Cardiac fibroblast (primary cell): ENCODE data around the gene BTBD18.
"Not testable (repeated sequence)": the region's sequence is repeated elsewhere in the genome, so short reads cannot be mapped to it uniquely, and the experiment has no call there.

ENCODE experiments used
- DNase-seq, 2 donors: peaks; one replicate each; pipeline versions ENCODE4 v3.0.0 to v3.0.0-alpha.2; 2010; ENCODE audit warnings: low read depth in 2 of 2
- H3K4me3 ChIP-seq, 2 donors: replicated peaks in 1 of 2; 1 replicate in 1 of 2; 2 replicates in 1 of 2; pipeline ENCODE4 v1.5.1; 2011; ENCODE audit warnings: low read depth in 2 of 2, low read length in 2 of 2, mild to moderate bottlenecking in 2 of 2, moderate library complexity in 1 of 2
- CTCF ChIP-seq: IDR thresholded peaks from one replicate; pipeline ENCODE4 v1.5.1; 2011; ENCODE audit warnings: low read depth, mild to moderate bottlenecking, low read length, inconsistent platforms

The BTBD18 gene

DNA sequence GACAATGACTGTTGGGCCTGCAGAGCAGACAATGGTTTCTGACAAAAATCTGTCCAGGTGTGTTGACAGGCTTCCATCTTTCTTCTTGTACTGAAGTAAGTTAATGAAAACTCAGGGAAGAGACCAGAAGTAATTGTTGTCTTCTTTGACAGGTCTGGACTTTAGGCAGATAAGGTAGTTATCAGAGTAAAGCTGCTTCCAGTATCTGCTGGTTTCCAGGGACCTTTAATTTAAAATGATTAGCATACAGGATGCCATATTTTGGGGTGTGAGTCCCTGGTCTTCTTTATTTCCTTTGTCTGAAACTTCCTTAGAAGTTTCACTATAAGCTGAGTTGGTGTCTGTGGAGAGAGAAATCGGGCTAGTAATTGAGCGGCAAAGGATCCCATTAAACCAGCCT is 37.8 kb downstream of the BTBD18 start:
- DNase-seq: no peak
- TF ChIP-seq CTCF: no peak
- H3K4me3 ChIP-seq: peak overlapping the region; percentile 95 to 98

DNA sequence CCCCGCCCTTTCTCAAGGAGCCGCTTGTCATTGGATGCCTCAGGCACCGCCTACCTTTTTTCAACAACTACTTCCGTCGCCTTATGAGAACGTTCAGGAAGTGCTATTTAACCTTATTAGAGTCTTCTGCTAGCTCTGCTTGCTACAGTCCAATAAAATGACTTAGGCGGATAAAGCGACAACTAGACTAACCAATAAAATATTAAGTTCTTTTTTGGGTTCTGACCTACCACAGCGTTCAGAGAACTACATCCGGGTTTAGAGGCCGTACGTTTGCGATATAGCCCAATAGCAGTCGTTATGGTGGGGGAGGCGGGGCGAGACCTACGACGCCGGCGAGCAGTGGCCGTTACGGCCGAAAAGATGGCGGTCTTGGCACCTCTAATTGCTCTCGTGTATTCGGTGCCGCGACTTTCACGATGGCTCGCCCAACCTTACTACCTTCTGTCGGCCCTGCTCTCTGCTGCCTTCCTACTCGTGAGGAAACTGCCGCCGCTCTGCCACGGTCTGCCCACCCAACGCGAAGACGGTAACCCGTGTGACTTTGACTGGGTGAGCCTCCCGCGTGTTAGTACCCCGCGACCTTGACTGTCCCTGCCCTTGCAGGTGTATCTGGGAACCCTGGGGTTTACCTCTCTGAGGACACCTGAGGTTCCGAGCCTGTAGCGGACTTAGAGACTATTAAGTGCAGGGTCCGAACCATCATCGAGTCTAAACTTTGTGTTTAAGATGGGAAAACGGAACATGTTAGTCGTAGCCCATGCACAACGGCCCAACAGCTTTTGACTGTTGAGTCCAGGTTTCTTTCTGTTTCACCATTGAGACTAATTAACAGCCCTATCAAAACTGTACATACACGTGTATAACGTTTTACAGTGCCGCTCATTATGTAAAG is 39.1 kb downstream of the BTBD18 start, which contains the start of gene TMX2:
TSS of gene TMX2 (plus strand) at position 338 of the 895 bp plus-strand sequence. CDS start at position 364, 26 bp downstream.
- peak within 1 kb of the TSS; percentile 95 to 98 for H3K4me3 ChIP-seq
- no peak for TF ChIP-seq CTCF

GRCh38 chr11:57711414-57712255 is 40.0 kb downstream of the BTBD18 start, which contains the start of gene MED19:
Gene MED19 (minus strand): TSS chr11:57712215. CDS start chr11:57712179, 36 bp downstream.
- H3K4me3 ChIP-seq: peak within 1 kb of the TSS; percentile 95 to 98
- peak; percentile 74 to 77 for DNase-seq
- TF ChIP-seq CTCF: no peak

More for the DNA sequence above, 39.1 kb downstream of the BTBD18 start, which contains the start of gene TMX2:
- peak; percentile 99 to 100 for DNase-seq

- no peak overlapping the region for H3K4me3 ChIP-seq
- no peak for TF ChIP-seq CTCF
- no peak for DNase-seq
These were observed 41.7 kb downstream of the BTBD18 start for GRCh38 chr11:57709802-57710367.

GRCh38 chr11:57705432-57705831 is 46.2 kb downstream of the BTBD18 start:
- not testable (repeated sequence) for DNase-seq, H3K4me3 ChIP-seq

DNA sequence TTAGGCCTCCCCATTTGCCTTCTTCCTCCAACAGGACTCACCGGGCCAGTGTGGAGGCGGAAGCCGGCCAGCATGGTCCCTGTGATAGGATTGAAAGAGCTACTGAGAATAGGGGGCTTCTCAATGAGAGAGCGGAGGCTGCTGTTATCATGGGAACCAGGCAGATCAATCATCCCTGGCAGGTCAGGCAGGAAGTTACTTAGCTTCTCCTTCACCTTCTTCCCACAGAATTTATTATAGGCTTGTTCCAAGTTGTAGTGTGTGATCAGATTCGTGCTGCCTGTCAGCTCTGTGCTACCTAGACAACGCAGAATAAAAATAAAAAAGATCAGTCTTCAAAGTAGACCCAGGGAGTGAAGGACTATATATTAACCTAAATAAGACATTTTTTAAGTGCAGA is 46.7 kb downstream of the BTBD18 start:
- TF ChIP-seq CTCF: no peak
- no peak overlapping the region for H3K4me3 ChIP-seq
- no peak for DNase-seq
